HT1080 (cell line): Measurements from ENCODE around the gene CEACAM4. TPM values are rescaled to one million over a fixed set of nuclear protein-coding genes. Genes with fewer than 3 reads are reported as not detected.
A peak's percentile ranks its signal among the peaks of the same experiment; 100 is the strongest.
"Not testable (repeated sequence)": the region's sequence is repeated elsewhere in the genome, so short reads cannot be mapped to it uniquely, and the experiment has no call there.

Source experiments
- DNase-seq: peaks from one replicate; pipeline ENCODE4 v3.0.0-alpha.2; 2015; ENCODE audit warnings: low read depth
- polyA plus RNA-seq, 2 experiments: library from polyadenylated mRNA; depleted of rRNA; stranded (reverse); fragments of >200 nt; gene quantifications; 2 replicates each; pipeline ENCODE4 v1.2.3, GENCODE V29; 2015
- total RNA-seq: library from RNA; depleted of rRNA; stranded (reverse); fragments of >200 nt; shearing (Covaris generic); gene quantifications from 2 replicates; pipeline ENCODE4 v1.2.3, GENCODE V29; 2014; rRNA removed

CEACAM4 gene
- not detected in 2 replicates for total RNA-seq
- not detected in 2 replicates for polyA plus RNA-seq (2015; cell fraction: cytosol; rRNA removed)
- polyA plus RNA-seq (2015; cell fraction: nucleus; rRNA removed) = not detected in 2 replicates

DNA sequence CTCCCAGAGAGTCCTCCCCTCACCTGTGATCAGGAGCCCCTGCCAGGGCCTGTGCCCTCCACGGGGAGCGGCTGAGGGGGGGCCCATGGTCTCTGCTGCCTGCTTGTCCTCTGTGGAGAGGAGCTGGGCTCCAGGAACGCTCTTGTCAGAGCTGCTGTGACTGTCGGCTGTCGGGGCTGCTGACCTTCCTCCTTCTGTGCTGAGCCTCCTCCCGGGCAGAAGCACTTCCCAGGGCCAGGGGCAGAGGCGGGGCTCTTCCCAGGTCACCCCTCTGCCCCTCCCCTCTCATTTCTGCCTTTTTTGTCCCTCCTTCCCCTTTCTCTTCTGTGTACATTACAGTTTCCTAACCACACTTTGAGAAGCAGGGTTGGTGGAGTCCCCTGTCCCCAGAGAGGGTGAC, at the start of gene CEACAM4:
CEACAM4 (minus strand) TSS at position 198 of the 400 bp plus-strand sequence; CDS start at position 87, 111 bp downstream.
- no peak for DNase-seq

- DNase-seq = no peak
Measured at GRCh38 chr19:41671486-41671885, 44.6 kb upstream of the CEACAM4 start.

- no peak for DNase-seq
Measured at GRCh38 chr19:41670755-41671154, 43.9 kb upstream of the CEACAM4 start.

- DNase-seq = no peak
Measured at GRCh38 chr19:41668315-41668714, 41.4 kb upstream of the CEACAM4 start.

- DNase-seq = no peak
Measured at GRCh38 chr19:41666075-41666474, 39.2 kb upstream of the CEACAM4 start.

DNA sequence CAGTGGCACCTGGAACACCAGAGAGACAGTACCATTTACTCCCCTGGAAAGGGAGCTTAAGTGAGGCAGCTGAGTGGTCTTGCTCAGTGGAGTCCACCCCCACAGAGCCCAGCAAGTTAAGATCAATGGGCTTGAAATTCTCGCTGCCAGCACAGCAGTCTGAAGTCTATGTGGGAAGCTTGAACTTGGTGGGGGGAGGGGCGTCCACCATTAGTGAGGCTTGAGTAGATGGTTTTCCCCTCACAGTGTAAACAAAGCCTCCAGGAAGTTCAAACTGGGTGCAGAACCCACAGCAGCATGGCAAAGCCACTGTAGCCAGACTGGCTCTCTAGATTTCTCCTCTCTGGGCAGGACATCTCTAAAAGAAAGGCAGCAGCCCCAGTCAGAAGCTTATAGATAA, 30.3 kb upstream of the CEACAM4 start:
- DNase-seq = no peak

- DNase-seq = not testable (repeated sequence)
Measured at GRCh38 chr19:41656756-41657155, 29.9 kb upstream of the CEACAM4 start.

DNA sequence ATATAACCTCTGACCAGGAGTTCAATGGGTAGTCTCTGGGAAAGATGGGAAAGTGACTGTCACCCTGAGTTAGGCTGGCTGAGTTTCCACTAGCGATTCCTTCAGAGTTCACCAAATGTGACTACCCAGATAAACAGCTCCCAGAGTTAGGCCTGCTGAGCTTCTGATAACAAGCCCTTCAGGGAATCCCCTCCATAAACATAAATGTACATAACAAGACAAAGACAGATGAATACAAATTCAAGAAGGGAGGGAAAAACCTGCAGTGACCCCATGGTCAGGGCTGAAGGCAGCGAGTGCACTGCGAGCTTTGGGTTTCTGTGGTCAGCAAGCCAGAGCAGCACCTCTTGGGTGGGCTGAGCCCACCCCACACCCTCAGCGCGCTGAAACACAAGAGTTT, 25.4 kb upstream of the CEACAM4 start:
- DNase-seq = no peak

- DNase-seq = no peak
Measured at GRCh38 chr19:41649827-41650226, 23.0 kb upstream of the CEACAM4 start.

DNA sequence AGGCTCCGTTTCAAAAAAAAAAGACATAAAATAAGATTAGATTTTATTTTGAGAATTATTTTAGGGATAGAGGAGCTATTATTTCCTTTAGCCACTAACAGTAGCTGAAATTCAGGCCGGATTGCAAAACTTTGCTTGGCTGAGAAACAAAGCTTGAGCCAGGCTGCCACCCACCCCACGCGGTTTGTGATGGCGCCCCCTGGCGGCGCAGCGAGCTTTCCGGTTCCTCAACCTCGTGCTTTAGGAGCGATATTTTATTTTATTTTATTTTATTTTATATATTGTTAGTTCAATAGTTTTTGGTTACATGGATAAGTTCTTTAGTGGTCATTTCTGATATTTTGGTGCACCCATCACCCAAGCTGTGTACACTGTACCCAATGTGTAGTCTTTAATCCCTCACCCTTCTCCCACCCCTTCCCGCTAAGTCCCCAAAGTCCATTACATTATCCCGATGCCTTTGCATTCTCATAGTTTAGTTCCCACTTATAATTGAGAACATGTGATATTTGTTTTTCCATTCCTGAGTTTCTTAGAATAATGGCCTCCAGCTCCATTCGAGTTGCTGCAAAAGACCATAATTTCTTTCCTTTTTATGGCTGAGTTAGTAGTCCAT, 19.8 kb upstream of the CEACAM4 start:
- DNase-seq = no peak

- DNase-seq = peak; percentile 18
Measured at GRCh38 chr19:41641879-41642485, 15.1 kb upstream of the CEACAM4 start.

DNA sequence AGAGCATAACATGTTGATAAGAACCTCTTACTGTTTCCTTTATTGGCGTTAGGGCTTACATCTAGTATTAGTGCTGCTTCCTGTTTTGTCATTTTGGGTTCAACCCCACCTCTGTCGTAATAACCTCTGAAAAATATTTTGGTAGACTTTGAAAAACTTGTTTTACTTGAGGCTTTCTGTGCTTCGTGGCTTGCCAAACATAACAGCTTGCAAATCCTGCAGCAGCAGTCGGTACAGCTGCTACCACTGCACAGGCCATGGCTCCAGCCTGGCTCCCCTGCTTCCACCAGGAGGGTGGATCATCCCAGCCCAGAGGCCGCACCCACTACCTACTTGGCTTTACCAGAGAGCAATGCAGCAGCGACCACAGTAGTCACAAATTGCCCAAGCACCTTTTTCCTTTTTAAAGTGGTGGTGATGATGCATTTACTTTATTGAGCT, 11.8 kb upstream of the CEACAM4 start:
- no peak for DNase-seq

DNA sequence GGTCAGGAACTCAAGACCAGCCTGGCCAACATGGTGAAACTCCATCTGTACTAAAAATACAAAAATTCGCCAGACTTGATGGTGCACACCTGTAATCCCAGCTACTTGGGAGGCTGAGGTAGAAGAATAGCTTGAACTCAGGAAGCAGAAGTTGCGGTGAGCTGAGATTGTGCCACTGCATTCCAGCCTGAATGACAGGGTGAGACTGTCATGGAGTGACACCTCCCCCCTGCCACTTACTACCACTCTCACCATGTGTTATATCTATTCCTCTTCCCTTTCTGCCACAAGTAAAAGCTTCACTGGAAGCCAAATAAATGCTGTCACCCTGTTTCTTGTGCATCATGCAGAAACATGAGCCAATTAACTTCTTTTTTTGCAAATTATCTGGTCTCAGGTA, 10.6 kb upstream of the CEACAM4 start:
- no peak for DNase-seq

DNA sequence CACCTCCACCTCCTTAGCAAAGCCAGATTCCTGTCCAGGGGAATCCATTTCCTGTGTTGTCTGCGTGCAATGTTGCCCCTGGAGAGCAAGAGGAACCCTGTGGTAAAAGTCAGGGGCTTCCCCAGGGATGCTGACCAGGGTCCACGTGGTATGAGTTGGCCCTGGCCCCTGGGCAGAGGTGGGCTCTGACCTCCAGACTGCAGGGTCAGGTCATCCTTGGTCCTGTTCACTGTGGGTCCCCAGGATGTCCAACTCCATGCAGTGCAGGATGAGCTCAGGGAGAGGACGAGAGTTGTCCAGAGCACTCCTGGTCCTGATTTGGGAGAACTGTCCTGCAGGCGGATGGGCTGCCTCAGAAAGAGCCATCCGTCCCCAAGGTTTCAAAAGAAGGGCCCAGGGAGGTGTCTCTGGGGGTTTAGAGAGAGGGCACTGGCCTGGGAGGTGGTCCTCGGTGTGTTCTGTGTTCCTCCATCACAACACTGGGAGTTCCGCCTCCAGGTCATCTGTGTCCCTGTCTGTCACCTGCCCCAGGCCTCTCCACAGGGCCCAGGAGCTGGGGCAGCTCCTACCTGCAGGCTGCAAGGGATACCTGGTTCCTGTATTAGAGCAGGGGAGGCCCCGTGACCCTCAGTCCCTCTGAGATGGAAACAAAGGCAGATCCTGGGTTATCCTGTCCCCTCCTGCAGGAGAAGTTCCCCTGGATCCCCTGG, 1.2 kb upstream of the CEACAM4 start:
- no peak for DNase-seq

- DNase-seq = no peak
Measured at GRCh38 chr19:41626278-41626677, 596 bp downstream of the CEACAM4 start.

- DNase-seq = no peak
Measured at GRCh38 chr19:41624937-41625336, 1.9 kb downstream of the CEACAM4 start.

- DNase-seq = no peak
Measured at GRCh38 chr19:41624515-41624914, 2.4 kb downstream of the CEACAM4 start.

DNA sequence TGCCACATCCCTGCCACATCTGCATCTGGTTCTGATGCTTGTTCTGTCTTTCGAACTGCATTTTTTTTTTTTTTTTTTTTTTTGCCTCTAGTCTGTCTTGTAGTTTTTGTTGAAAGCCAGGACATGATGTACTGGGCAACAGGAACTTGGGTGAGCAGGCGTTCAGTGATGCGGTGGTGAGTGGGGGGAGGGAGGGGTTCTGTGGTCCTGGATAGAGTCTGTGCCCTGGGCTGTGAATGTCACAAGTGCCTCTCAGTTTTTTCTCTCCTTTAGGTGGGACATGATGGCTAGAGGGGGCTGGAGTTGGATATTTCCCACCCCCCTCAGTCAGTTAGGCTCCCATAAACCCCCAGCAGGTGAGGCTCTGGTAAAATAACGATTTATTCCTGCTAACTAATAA, 3.5 kb downstream of the CEACAM4 start:
- no peak for DNase-seq

DNA sequence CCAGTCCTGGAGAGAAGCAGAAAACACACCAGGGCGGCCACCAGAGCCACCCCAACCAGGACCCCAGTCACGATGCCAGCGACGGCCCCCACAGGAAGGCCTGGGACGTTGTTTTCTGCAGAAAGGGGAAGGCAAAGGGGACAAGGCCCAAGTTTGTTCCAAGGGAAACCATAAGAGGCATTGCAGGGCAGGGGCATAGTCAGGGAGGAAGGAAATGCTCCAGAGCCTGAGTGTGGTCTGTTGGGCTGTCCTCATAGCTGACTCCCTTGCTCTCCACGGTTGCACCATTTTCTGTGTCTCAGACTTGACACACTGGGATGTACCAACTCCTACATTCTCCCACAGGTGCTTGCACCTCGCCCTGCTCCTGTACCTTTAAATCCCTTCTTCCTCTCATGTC, 5.2 kb downstream of the CEACAM4 start:
- no peak for DNase-seq

- no peak for DNase-seq
Measured at GRCh38 chr19:41621226-41621625, 5.6 kb downstream of the CEACAM4 start.

DNA sequence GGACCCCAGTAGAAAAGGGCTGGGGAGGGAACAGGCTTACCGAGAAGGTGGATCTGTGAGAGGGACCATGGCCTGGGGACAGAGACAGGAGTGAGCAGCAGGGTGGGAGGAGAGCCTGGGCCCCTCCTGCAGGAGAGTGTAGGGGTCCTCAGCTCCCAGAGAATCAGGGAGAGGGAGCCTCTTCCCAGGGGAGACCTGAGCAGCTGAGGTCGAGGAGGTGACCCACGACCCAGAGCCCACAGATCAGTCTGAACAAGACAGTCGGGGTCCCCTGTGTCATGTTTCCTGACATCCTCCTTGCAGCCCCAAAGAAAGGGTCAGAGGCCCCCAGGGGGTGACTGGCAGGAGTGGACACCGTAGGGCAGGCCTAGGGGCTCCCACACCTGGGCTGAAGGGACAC, 6.7 kb downstream of the CEACAM4 start:
- no peak for DNase-seq

DNA sequence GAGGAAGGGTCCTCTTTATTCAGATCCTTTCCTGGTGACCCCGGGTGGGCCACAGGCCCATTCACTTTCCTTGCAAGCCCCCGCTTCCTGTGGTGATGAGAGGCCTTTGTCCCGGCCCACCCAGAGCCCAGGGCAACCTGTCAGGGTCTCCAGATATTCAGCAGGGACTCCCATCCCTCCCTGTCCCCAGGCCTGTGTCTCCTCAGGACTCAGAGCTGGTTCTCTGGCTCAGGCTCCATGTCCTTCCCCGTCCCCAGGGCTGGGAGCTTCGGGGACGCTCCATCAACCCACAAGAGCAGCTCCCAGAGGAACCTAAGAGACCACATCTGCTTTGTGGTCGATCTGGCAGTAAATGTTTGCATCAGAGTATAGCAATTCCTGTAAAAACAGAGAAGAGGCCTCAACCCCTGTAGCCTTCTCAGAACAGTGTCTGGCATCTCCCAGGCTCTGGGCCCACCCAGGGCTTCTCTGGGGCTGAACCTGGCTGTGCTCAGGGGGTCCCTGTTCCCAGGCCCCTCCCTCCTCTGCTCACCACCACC, 7.8 kb downstream of the CEACAM4 start:
- no peak for DNase-seq
